ENCODE data around the gene PTPDC1.

Gene PTPDC1

DNA sequence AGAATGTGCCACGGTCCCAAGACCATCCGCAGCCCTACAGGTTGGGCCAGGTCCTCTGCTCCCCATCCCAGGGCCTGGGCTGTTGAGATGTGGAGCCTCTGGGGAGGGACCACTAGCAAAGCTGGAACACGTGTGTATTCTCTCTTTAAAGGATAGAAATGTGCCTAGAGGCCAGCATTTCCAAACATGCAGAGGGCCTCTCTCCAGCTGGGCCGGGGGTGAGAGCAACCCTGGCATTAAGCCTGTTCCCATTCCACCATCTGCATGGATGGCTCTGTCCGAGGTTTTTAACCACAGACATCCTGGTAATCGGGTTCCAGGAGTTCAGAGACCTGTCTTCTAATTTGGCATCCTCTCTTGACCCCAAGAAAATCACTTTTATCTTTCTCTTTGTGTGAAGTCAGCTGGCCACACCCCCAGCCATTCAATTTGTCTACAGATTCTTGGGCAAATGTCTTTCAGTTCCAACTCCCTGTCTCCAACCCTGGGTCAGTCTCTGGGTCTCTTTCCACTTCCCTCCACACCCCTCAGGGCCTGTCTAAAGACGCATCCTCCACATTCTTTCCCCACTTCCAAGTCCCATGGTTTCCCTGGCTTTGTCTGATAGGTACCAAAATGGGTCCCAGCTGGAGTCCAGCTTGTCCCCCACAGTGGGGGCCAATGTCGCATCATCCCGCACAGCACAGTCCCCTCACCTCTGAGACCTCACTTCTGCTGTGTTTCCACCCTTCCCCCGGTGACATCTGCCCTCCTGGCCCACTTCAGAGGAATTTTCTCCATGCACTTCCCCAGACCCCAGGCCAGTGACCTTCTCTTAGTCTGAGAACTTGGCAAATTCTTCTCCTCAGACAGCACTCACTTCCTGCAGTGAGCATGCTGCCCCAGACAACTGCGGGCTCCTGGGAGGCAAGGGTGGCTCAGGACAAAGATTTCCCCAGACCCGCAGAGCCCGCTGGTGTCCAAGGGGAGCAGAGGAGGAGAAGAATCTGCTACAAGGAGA, 56.8 kb downstream of the PTPDC1 start:
- no peak for DNase-seq (ENCODE audit: low read depth in 2 of 2)

DNA sequence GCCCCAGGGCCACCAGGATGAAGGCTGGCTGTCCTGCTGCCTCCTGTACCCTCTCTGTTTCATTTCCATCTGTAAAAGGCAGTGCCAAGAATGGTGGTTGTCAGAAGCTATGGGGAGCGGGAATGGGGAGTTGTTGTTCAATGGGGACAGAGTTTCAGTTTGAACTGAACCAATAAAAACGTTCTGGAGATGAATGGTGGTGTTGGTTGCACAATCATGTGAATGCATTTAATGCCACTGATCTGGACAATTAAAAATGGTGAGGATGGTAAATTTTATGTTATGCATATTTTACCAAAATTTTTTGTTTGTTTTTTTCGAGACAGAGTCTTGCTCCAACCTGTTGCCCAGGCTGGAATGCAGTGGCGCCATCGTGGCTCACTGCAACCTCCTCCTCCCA, 58.1 kb downstream of the PTPDC1 start:
- DNase-seq (ENCODE audit: low read depth in 2 of 2): no peak

DNA sequence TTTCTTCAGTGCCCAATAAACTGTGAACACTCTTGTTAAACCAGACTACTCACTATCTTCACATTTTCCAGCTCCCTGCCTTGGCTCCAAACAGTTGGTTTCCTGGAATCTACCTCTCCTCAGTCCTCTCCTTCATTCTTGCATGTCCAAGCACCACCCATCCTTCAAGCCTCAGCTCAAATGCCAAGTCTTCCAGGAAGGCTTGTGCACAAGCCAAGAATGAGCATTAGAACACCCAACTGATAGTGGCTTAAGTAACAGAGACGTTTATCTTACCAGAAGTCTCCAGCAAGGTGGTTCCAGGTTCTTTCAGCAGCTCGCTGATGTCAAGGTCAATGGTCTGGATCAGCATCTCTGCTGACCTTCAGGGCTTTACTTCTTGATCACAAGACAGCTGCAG, 60.1 kb downstream of the PTPDC1 start:
- DNase-seq (ENCODE audit: low read depth in 2 of 2): no peak

DNA sequence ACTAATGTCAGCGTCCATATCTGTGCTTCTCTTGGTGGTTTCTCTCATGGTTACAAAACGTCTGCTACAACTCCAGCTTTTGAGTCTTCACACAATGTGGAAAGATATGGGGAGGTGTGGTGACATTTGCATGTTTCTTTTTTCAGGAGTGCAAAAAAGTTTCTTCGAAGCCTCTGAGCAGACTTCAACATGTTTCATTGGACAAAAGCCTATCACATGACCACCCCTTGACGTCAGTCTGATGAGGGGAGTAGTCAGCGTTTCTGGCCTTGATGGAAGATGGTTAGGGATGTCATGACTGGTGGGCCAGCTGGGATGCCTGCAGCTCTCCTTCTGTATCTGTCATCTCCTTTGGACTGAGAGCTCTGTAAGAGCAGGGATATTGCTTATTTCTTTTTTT, 61.4 kb downstream of the PTPDC1 start:
- no peak for DNase-seq (ENCODE audit: low read depth in 2 of 2)

DNA sequence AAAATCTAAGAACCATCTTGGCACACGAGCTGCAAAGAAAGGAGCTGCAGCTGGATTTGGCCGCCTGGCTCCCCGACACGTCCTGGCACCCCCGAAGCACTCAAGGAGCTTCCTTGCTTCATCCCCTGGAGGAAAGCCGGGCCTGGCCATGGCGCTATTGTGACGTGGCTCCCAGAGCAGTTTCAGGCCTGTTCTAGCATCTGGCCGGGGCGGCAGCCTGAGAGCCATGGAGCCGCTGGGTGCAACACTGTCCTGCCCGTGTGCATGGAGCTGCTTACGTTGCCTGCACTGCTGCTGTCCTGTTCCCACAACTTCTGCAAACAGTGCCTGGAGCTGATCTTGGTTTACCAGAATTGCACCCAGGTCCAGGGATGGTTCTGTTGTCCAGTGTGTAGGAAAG, 63.5 kb downstream of the PTPDC1 start:
- no peak for DNase-seq (ENCODE audit: low read depth in 2 of 2)

DNA sequence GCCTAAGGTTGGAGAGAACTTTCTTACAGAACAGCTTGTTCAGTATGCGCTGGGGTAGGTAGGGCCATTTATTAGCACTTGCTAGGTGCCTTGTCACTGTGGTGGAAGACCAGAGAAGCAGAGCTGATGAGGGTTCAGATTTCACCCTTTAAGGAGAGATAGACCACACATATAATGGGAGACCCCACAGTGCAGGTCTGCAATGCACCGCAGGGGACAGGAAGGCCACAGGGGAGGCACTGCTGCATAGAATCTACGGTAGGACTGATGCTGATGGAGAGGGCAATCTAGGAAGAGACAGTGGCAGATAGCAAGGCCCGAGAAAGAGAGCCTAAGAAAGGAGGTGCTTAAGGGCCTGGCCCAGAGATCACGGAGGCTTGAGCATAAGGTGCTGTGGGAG, 64.2 kb downstream of the PTPDC1 start:
- no peak for DNase-seq (ENCODE audit: low read depth in 2 of 2)

DNA sequence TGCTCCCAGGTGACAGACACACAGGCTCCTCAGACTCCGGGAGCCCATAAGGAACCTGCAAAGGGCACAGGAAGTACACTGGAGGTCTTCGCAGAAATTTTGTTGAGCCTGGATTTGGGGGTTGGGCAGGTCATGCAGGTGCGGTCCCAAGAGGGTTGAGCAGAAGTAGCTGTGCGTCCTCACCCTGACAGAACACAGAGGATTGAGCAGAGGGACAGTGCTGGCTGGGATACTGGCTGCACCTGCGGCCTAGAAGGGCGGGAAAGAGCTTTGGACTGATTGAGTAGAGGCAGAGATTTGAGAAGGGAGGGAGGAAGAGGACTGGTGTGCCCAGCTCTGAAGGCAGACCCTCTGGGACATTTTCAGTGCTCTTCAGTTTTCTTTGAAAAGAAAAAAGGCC, 65.4 kb downstream of the PTPDC1 start:
- DNase-seq (ENCODE audit: low read depth in 2 of 2): no peak

DNA sequence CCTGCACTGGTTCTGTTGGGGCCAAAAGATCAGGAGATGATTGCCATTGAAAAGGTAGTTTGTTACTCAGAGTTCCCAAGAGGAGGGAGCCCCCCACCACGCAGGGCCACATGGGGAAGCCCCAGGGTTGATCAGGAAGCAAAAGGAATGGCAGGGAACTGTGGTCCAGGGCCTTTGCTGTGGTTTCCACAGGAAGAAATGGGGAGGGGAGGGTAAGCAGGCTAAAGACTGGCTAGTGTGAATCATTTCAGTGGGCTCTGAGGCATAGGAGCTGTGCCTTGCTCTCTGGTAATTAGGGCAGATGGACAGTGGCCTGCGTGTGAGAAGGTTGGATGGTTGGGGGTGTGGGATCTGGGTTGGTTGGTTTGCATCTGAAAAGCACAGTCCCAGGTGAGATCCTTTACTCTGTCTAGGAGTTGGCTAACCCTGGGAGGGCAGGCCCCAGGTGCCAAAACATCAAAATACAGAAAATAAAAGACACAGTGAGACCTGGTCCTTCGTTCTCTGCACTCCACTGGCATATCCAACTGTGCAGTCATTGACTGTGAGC, 66.1 kb downstream of the PTPDC1 start:
- DNase-seq (ENCODE audit: low read depth in 2 of 2): no peak

DNA sequence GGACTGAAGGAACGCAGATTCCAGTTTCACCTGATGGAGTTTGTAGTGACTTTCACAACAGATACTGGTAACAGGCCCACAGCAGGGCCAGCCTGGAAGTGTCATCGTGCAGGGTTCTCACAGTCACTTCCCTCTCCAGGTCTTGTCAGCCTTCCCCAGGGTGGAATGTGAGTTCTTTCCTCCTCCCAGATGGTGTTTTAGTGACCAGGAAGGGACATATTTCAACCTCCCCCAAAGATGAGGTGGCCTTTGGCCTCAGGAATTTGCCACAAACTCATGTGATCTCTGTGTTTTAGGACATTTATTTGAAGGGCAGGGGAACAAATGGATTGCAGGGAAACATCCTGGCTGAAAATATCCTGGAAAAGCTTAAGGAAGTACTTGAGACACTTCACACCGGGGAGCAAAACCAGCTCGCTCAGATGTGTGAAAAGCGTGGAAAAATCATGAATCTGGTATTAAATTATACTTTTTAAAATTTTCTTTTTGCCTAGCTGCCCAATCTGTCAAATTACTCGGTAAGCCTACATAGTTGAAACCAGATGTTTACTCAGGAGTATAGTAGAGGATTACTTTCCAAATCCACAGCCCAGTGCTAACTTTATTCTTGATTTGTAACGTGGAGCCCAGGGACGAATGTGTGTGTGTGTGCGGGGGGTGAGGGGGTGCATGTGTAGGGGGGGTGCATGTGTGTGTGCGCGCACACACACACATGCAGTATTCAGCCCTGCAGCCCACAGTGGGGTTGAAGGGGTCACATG, 66.8 kb downstream of the PTPDC1 start:
- DNase-seq (ENCODE audit: low read depth in 2 of 2): no peak

DNA sequence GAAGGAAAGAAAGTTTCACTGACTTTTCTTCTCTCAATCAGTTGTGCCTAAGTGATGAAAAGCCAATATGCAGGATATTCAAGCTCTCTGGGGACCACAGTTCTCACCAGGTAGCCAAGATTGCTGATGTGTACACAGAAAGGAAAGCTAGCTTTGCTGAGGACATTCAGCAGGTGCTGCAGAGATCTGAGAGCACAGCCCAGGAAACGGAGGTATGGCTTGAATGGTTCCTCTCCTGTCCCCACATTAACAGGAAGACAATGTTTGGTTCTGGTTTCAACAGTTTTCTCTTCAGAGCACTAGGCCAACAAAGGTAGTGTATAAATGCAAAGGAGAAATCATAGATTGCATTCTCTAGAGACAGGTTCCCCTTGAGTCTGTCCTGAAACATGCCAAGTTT, 69.6 kb downstream of the PTPDC1 start:
- DNase-seq (ENCODE audit: low read depth in 2 of 2): no peak

DNA sequence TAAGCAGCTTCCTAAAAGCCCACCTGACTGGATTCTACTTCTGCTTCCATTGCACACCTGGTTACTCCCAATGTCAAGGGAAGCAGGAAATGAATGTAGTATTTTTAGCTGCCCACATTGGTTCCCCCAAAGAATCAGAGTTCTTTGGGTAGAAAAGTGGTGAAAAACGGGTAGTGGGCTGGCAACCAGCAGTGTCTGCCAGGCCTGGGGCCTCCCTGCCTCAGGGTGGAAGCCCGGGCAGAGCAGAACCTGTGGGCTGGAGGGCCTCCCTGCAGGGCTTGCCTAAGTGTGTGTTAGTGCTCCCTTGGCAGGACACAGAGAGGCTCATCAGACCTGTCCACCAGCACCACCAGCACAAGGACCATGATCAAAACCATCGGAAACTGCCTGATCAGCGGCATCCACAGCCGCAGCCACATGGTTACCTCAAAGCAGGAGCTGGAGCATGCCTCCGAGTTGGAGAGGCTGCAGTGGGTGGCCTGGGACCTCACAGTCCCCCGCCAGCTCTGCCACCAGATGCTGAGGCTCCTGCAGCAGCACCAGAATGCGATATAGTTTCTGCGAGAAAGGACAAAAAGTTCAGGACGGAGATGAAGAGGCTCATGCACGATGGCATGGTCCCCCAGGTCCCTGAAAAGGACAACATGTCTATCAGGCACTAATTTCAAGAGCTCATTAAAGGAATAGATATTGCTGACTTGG, 72.2 kb downstream of the PTPDC1 start:
- DNase-seq (ENCODE audit: low read depth in 2 of 2): no peak

DNA sequence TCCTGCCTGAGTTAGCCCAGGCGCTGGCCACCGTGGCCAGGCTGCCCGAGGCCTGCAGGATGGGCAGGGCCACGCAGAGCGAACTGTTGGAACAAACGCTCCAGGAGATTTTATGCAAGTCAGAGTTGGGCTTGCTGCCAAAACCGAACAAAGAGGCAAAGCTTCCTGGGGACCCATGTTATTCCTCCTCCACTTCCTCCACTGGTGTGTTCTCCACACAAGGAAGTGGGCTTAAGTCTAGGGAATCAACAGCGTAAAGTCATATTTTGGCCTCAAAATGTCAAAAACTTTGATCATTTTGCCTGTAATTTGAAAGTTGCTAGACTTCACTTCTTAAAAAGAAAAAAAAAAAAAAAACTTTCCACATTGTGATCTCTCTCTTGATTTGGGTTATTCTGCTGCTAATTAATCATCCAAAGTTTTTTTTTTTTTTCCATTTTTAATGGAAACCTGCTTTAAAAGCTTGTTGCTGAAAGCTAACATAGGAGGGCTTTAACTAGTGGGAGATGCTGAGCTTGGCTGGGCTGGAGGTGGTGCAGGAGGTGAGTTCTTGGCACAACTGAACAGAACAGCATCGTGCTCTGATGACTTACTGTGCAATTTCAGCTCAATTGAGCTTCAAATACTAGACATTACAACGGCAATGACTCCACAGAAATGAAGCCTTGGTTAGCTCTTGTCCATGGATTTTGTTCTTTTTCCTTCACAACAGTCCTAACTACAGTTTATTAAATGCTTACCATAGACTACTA, 73.0 kb downstream of the PTPDC1 start:
- DNase-seq (ENCODE audit: low read depth in 2 of 2): no peak
